HG03521 (cell line): Measurements from ENCODE around the gene KCNK1.
A peak's percentile ranks its signal among the peaks of the same experiment; 100 is the strongest.
"Not testable (repeated sequence)": the region's sequence is repeated elsewhere in the genome, so short reads cannot be mapped to it uniquely, and the experiment has no call there.

Experiments
- ATAC-seq: cut with Tn5 transposase; IDR thresholded peaks from one replicate; pipeline ENCODE4 v1.9.1; 2021; ENCODE audit warnings: mild to moderate bottlenecking, moderate library complexity; ENCODE audit not compliant: unreplicated experiment

KCNK1 gene

DNA sequence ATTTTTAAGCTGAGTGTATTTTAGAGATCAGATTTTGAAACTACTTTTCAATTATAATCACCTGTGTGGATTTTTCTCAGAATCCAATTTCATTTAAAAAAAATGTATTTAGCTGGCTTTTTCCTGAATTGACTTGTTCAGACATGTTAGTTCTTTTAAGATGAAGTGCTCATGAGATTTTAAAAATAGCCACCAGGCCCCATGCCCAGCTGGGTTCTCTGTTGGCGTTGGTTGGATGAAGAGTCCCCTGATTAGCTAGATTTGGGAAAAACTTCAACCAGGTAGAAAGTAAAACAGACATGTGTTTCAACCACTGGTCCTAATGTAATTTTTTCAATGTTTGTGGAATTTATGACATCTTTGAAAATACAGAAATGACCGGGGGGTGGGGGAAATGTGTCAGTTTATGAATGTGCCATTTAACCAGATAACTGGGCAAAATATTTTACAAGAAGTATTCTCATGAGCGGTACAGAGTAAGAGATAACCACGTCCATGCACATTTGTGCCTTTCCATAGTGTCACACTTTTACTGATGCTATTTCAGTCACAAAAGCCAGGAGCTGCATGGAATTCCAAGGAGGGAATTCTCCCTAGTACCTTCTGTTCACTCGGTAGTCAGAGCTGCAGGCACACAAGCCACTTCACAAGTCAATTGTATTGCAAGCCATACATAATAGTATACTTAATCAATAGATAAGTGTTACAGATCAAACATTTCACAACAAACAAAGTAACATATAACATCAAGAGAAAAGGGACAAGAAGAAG, 51.1 kb downstream of the KCNK1 start:
- no peak for ATAC-seq

DNA sequence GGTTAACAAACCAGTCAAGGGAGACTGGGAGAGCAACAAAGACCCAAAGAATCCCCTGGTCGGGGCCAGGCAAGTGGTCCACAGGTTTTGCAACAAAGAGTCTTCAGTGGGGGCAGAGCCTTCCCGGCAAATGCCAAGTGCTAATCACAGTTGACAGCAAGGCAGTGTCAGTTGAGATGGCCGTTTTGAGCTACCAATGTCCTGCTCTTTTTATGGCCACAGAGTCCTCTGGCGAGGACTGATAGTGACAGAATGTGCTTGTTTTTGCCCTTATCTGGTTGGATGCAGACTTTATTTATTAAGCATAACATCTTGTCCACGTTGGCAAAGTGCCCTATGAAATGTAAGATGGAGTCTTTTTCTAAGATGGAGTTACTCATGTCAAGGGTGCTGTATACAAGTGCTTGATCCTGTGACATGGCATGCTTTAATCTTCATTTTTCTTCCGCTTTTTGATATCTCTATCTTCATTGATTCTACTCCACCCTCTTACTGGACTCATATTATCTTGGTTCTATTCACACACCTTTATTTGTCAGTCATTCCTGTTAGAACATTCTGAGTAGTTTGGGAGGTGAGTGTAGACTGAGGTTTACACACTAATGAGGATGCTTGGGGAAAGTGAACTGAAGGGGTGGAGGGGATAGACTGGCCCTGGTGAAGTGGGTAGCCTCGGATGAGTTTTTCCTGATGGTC, 51.8 kb downstream of the KCNK1 start:
- no peak for ATAC-seq

DNA sequence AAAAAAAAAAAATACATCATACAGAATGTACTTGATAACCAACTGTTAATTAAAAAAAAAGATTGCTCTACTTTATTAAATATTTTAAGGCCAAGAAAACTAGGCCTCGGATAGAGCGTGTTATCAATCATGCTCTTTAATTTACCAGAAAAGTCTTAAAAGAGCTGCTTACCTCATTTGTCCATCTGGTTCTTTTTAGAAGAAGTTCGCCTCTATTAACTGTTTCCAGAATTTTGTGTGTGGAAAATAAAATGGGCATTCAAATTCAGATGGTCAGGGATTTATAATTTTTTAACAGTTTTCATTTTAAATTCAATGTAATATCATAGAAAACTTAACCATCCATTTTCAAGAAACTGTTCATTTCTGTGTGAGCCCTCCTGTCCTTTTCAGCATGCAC, 53.8 kb downstream of the KCNK1 start:
- no peak for ATAC-seq

GRCh38 chr1:233668146-233668724, 54.3 kb downstream of the KCNK1 start:
- no peak for ATAC-seq

DNA sequence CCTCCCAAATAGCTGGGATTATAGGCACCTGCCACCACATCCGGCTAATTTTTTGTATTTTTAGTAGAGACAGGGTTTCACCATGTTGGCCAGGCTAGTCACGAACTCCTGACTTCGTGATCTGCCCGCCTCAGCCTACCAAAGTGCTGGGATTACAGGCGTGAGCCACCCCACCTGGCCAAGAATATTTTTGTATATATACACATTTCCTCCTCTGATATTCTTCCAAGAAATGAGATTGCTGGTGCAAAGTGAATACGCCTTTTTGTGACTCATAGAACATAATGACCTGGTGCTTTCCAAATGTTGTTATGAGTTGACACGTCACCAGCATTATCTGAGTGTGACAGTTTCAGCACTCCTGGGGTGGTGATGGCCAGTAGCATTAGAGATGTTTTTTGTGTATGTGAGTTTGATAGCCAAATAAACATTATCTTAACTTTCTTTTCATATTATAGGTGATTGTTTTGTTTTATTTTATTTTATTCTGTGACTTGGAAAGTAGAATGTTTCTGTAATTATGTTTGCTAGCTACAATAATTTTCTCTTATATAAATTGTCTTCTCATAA, 54.9 kb downstream of the KCNK1 start:
- peak; percentile 54 for ATAC-seq

DNA sequence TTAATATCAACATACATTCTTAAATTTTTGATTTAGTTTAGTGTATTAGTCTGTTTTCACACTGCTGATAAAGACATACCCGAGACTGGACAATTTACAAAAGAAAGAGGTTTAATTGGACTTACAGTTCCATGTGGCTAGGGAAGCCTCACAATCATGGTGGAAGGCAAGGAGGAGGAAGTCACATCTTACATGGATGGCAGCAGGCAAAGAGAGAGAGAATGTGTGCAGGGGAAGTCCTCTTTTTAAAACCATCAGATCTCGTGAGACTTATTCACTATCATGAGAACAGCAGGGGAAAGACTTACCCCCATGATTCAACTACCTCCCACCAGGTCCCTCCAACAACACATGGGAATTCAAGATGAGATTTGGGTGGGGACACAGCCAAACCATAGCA, 56.5 kb downstream of the KCNK1 start:
- ATAC-seq, result not testable (repeated sequence)

DNA sequence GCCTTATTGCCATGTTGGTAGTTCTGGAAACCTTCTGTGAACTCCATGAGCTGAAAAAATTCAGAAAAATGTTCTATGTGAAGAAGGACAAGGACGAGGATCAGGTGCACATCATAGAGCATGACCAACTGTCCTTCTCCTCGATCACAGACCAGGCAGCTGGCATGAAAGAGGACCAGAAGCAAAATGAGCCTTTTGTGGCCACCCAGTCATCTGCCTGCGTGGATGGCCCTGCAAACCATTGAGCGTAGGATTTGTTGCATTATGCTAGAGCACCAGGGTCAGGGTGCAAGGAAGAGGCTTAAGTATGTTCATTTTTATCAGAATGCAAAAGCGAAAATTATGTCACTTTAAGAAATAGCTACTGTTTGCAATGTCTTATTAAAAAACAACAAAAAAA, 57.4 kb downstream of the KCNK1 start:
- no peak for ATAC-seq

- ATAC-seq, result no peak
These were observed 58.8 kb downstream of the KCNK1 start for GRCh38 chr1:233672732-233673131.

- no peak for ATAC-seq
These were observed 59.5 kb downstream of the KCNK1 start for GRCh38 chr1:233673261-233673946.

- ATAC-seq, result no peak
These were observed 60.1 kb downstream of the KCNK1 start for GRCh38 chr1:233673947-233674431.

- no peak for ATAC-seq
These were observed 61.5 kb downstream of the KCNK1 start for GRCh38 chr1:233675446-233675845.

- ATAC-seq, result peak; percentile 82
These were observed 62.0 kb downstream of the KCNK1 start for GRCh38 chr1:233675893-233676292.

DNA sequence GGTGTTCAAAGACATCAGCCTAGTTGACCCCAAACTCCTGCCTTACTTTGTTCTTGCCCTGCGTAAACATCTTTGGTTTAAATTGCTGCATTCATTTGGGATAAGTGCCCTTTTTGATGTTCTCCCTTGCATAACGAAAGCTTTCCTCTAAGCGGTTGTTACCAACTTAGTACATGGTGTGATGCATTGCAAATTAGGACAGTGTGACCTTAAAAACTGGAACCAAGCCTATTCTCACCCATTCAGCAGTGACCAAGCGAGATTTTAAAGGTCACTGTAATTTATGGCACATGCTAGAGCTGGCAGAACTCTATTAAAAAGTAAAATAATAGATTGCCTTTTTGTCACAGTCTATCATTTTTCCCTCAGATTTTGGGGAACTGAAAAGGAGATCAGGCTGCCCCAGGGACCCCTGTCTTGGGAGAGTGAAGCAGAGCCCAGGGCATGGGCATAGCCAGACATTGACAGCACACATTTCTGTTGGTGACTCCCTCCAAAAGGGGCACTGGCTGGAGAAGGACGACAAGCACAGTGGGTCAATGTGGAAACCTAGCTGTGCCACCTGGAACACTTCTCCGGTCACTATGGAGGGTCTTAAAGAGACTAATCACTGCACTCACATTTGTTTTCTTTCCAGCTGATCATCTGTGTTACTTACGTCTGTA, 63.9 kb downstream of the KCNK1 start:
- no peak for ATAC-seq

- no peak for ATAC-seq
These were observed 65.1 kb downstream of the KCNK1 start for GRCh38 chr1:233679030-233679429.

DNA sequence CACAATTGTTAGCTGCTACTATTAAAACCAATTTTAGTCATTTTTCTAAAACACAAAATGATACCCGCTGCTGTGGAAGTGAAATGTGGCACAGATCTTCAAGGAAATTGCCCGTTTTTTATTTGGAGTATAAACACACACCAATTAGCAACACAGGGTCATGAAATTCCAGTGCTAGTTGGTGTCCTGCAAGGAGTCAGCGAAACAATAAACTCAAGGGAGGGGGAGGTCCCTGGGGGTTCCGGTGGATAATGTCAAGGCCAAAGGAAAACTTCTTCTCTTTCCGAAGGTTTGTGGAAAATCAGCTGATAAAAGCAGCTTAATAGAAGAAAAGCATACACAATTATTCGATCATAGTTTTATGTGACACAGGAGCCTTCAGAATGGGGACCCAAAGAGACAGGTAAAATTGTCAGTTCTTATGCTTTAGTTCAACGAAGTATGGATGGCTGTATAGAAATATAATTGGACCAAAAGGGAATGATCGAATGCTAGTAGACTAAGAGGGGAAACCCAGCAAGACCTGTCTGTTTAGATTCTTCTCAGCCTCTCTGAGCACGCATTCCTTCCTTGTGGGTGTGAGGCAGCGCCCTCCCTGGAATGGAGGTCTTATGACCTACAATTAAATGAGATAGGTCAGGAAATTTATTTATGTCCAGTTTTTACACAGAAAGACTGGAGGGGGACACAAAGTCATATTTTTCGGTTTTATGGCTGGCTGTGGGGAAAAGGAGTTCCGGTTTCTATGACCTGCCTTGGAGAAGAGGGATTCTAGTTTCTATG, 65.9 kb downstream of the KCNK1 start:
- no peak for ATAC-seq

- ATAC-seq, result no peak
These were observed 67.4 kb downstream of the KCNK1 start for GRCh38 chr1:233681285-233681684.

DNA sequence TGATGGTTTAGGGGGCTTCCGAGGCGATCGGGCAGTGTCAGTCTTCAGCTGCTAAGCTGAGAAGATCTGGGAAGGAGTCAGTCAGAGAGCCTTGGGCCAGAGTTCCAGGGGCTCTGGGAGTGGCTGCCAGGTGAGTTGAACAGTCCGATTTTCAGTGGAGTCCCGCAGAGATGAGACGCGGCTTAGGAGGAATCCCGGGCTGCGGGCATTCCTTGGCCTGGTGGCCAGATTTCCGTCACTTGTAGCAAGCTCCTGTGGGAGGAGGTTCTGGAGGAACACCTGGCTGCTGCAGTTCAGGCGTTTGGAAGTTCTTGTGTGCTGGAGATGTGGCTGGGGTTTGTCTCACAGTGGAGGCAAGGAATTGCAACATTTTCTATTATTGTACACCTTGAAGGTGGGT, 72.7 kb downstream of the KCNK1 start:
- not testable (repeated sequence) for ATAC-seq

DNA sequence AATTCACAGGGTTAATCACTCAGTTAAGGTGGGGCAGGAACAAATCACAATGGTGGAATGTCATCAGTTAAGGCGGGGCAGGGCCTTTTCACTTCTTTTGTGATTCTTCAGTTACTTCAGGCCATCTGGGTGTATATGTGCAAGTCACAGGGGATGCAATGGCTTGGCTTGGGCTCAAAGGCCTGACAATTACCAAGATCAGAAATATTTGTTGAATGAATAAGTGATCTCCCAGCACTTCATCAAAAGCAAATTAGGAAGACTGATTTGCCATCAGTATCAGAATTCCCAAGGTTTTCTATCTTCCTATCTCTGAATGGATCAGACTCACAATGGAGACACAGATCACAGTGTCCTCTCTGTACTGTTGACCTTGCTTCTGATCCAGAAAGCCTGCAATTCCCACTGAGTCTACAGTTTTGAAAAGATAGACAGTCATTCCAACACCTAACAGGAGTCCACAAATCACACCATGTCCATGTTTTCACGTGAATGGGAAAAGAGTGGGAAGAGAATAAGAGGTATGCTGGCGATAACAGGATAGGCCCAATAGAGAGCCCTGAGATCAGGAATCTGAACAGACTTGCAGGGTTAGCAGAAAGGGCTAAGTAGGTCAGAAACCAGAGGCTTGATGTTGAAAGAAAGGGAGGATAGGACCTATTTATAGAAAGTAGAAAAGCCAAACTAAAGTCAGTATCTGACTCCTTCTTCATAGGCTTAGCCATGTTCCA, 75.3 kb downstream of the KCNK1 start:
- no peak for ATAC-seq

DNA sequence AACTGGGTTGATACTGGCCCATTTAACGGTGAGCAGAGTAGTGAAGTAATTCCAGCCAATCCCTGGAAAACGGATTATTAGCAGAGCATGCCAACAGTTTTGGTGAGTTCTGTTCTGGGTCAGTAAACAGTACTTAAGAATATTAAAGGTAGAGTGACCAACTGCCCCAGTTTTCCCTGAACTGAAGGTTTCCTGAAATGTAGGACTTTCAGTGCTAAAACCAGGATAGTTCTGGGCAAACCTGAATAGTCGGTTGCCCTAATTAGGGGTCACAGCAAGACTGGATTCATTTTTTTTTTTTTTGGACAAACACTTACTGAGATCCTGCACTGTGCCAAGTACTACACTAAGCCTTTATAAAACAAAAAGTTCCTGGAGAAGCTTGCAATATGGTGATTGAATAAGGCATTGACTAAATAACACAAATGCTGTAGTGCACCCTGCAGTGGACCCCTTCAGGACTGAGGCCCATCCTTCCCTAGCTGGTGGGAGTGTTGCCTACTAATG, 75.9 kb downstream of the KCNK1 start:
- no peak for ATAC-seq
